HG03469 (cell line): ENCODE measurements around the gene ZNF175.
"Not testable (repeated sequence)": the region's sequence is repeated elsewhere in the genome, so short reads cannot be mapped to it uniquely, and the experiment has no call there.

Source experiments
- ATAC-seq: cut with Tn5 transposase; IDR thresholded peaks from one replicate; pipeline ENCODE4 v1.9.1; 2021; ENCODE audit warnings: mild to moderate bottlenecking, moderate library complexity, moderate number of reproducible peaks; ENCODE audit not compliant: unreplicated experiment

ZNF175 gene

DNA sequence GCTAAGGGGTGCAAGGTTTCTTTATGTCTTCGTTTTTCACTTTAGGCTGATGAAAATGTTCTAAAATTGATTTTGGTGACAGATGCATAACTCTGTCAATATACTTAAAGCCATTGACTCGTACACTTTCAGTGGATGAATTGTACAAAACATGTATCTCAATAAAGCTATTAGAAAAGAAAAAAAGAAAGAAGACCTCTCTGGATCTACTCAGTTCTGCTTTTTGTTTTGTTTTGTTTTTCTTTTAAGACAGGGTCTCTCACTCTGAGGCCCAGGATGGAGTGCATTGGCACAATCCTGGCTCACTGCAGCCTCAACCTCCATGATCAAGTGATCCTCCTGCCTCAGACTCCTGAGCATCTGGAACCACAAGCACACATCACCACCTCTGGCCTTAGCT, 55.6 kb downstream of the ZNF175 start:
- no peak for ATAC-seq

DNA sequence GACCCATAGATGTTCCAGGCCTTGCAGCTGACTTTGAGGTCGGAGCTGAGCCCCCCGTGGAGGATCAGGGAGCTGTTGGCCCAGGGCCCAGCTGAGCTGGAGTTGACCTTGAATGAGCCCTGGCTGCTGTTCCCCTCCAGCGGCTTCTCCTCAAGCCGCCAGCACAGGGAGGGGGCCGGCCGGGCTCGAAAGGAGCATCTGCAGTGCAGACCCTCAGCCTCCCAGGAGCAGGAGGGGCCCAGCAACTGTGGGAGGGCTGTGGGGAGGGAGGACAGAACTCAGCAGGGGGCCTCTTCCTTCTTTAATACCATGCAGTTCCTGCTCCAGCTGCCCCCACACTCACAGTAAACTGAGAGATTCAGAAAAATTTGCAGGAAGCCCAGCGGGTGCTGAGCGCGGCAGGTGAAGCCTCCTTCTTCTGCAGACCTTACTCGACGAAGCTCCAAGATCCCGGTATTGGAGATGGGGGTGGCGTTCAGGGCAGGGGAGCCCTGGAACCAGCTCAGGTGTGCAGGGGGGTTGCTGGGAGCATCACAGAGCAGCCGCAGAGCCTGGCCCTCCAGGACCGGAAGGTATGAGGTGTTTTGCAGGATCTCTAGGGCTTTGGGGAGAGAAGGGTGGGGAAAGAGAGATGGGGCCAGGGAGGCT, 56.5 kb downstream of the ZNF175 start:
- ATAC-seq, result no peak

DNA sequence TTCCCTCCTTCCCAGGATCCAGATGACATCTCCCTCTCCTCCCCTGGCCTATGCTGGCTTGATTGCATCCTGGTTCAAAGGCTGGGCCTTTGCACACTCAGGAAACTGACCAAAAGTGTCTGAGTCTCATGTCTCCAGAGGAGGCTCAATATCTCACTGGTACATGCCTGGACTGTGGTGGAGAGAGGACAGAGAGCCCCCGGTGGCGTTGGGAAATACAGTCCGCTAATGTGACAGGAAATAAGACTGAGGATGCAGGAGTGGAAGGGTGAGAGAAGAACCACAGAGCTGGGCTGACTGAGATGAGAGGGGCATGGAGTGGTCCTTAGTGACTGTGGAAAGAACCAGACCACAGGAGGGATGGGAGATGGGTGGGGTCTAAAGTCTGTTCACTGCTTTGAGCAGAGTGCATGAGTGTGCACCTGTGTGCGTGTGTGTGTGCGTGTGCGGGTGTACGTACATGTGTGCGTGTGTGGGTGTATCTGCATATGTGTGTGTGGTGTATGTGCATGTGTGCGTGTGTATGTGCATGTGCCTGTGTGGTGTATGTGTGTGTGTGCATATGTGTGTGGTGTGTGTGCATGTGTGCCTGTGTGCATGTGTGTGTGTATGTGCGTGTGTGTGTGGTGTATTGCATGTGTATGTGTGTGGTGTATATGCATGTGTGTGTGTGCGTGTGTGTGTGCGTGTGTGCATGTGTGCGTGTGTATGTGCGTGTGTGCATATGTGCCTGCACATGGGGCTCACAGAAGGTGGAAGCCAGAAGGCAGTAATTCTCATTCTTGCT, 57.3 kb downstream of the ZNF175 start:
- ATAC-seq, result no peak

DNA sequence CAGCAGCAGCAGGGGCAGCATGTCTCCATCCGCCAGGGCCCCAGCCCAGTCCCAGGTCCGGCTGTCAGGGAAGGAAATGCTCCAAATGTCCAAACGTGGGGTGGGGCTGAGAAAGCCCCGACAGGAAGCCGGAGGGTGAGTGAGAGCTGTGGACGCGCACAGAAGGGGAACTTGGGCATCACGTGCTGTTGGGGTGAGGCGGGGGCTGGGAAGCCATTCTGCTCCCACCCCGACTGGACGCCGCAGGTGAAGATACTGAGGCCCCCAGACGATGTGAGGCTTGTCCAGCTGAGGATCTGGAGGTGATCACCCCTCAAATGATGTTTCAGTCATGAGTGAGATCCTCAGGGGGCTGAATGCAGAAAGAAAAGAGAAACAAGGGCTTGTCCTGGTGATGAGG, 59.2 kb downstream of the ZNF175 start, which contains the start of gene SIGLEC5:
Gene SIGLEC5, minus strand, starts transcription at position 87 of the 400 bp plus-strand sequence. Its CDS starts 66 bp downstream, at position 21.
- not testable (repeated sequence) for ATAC-seq

DNA sequence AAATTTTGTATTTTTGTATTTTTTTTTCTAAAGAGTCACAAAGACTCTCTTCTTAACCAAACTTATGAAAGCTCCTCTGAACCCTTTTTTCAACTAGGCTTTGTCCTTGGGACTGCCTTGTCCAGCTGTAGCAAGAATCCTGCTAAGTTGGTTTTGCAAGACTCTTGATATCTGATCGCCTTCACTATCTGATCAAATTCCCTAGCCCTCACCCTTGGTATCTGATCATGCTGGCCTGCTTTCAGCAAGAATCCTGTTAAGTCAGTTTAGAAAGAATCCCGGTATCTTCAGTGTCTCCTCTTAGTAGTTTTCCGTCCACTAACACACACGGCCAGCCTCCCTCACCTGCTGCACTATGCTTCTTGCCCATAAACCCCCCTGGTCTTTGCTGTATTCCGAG, 61.0 kb downstream of the ZNF175 start:
- ATAC-seq, result no peak

DNA sequence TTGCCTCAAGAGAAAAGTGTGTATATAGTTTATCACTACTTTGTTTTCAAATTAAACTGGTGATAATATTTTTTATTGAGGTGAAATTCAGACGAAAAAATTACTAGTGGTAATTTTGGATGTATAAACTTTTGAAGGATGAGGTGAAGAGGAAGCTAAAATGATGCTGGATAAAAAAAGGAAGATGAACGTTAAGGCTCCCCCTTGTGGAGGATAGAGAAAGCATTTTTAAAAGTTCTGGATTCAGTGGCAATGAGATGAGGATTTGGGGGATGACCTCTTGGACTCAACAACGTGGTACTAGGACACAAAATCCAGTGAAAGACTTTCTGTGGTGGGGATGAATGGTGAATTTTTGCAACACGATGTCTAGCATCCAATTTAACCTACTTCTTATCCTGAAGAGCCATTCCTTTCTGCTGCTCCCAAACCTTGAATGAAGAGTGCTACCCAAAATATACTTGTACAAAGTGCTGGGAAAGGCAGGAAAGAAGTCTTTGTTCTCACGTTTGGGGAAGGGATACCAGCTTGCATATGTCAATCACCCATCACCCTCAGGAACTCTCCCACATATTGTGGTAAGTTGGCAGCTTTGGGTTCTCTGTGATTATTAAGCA, 66.4 kb downstream of the ZNF175 start:
- no peak for ATAC-seq

DNA sequence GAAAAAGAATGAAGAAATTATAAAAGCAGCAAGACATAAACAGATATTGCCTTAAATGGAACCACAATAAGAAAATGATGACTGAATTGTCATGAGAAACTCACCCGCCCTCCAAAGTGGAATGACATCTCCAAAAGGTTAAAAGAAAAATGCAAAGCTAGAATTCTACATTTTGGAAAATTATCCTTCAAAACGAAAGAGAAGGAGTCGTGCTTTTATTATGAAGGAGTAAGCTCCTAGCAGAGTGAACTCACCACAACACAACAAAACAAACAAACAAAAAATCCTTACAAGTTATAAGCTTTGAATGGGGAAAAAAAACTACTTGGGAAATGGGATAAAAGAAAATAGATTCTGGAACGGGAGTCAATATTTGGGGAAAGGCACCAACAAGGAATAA, 68.8 kb downstream of the ZNF175 start:
- ATAC-seq, result no peak

DNA sequence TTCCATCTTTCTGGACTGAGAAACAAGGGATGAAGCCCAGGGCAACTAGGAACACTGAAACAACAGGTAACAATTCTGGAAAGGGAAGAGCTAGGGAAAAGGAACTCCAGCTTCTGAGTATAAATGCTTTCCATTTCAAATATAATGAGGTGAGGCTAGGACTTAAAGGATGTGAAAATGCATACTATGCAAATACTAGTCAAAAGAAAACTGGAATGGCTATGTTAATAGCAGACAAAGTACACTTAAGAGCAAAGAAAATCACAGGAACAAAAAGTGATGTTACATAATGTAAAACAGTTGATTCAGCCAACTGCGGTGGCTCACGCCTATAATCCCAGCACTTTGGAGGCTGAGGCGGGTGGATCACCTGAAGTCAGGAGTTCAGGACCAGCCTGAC, 69.3 kb downstream of the ZNF175 start:
- ATAC-seq, result no peak

DNA sequence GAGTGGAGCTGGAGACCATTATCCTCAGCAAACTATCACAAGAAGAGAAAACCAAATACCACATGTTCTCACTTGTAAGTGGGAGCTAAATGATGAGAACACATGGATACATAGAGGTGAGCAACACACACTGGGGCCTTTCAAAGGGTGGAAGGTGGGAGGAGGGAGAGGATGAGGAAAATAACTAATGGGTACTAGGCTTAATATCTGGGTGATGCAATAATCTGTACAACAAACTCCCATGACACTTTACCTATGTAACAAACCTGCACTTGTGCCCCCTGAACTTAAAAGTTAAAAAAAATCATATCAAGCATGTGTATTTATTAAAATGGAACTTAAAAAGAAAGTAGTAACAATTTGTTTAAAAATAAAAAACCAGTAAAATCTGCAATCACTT, 70.6 kb downstream of the ZNF175 start:
- ATAC-seq, result no peak
